ENCODE data around the gene ABHD12.

The ABHD12 gene

DNA sequence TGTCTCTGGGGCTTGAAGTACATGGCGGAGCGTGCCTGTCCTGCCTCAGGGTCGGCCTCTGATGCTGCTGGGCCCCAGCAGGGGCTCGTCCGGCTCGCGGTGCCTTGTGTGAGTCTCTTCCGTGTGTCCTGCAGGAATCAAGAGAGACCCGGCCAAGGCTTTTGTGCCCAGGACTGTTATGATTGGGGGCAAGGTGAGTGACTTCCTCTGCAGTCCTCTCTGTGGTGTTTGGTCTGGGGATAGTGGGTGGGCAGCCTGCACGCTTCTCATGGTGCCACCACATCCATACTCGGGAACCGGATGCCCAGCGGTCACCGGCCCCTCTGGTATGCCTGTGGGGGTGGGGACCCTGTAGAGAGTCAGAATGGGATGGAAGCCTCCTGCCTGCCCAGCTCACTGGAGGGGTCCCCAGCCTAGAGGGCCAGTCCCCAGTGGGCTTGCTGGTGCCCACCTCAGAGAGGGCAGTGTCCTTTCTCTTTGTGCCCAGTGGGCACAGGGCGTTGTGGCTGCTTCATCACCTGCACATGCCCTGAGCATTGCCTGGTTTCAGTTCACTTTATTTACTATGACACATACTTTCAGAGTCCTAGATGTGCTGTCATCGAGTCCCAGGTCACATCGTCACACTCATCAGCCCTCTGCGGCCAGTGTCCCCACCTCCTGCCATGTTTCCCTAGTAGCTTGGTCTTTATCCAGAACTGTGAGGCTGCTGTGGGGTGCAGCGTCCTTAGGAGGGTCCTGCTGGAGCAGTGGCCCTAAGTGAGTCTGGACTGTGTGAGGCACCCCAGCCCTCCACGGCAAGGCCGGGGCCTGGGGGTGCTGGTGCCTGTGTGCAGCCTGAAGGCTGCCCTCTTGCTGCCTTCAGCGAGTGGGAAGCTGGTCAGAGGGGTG, 102.1 kb downstream of the ABHD12 start:
- DNase-seq = no peak

DNA sequence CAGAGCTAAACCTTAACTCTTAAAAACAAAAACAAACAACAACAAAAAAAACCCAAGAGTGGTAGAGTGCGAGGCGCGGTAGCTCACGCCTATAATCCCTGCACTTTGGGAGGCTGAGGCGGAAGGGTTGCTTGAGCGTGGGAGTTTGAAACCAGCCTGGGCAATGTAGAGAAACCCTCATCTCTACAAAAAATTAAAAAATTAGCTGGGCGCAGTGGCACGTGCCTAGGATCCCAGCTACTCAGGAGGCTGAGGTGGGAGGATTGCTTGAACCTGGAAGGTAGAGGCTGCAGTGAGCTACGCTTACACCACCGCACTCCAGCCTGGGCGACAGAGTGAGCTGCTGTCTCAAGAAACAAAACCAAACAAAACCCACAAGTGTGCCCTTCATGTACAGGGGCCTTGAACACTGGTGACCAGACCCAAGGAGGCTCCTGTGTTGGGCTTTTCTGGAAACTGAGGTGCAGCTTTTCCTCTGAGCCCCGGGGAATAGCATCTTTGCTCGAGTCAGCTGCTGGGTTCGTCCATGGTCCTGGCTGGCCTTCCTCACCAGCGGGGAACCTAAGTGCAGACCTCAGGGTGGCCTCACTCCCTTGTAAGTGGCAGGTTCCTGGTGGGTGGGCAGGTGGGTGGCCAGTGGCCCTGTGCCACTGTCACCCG, 102.9 kb downstream of the ABHD12 start:
- DNase-seq = no peak

DNA sequence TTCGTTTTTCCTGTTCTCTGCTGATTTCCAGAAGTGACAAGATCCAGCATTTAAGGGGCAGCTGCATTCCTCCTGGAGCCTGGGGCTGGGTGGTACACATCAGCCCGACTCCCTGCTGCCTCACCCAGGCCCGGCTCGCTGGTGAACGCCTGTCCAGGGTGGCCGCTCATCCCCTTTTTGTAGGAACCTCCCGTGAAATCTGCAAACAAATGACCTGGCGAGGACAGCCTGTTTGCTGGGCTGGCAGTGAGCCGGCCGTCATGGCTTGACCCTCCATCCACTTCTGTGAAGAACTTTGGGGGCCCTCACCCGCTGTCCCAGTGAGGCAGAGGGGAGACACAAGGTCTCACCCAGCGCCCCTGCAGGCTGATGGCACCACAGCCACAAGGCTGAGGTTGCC, 103.7 kb downstream of the ABHD12 start:
- DNase-seq = no peak

- DNase-seq = no peak
Observed at GRCh38 chr20:25285856-25286798, 104.5 kb downstream of the ABHD12 start.

DNA sequence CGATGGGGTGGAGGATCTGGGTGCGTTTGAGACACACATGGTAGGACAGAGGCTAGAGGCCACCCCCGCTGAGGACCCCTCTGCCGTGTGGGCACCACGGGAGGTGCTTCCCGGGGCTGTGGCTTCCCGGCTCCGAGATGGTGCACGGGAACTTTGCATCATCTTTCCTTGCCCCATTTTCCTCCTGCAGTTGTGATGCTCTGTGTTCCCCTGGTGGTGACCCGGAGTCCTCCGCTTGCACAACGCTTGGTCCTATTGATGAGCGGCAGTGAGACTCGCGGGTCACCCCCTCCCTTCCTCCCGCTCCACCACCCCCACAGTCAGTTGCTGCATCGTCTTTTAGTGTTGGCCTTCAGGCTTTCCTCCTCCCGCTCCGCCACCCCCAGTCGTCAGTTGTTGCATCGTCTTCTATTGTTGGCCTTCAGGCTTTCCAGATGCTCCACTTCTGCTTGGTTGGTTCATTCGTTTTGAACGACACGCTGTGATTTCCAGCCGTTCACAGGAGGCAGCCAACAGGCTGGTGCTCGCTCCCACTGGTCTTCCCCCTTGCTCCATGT, 105.5 kb downstream of the ABHD12 start:
- DNase-seq = no peak

DNA sequence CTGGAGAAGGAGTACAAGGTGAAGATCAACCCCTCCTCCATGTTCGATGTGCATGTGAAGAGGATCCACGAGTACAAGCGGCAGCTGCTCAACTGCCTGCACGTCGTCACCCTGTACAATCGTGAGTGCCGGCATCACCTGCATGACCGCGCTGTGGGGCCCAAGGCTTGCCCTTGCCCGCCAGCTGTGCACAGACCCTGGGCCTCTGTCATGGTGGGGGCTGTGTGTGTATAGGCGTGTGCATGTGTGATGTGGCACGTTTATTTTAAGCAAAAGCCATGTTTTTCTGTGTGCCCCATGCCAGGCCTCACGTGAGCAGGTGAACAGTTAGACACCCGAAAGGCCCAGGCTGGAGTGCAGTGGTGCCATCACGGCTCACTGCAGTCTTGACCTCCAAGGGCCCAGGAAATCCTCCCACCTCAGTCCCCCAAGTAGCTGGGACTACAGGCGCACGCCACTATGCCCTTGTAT, 106.5 kb downstream of the ABHD12 start:
- DNase-seq = no peak

DNA sequence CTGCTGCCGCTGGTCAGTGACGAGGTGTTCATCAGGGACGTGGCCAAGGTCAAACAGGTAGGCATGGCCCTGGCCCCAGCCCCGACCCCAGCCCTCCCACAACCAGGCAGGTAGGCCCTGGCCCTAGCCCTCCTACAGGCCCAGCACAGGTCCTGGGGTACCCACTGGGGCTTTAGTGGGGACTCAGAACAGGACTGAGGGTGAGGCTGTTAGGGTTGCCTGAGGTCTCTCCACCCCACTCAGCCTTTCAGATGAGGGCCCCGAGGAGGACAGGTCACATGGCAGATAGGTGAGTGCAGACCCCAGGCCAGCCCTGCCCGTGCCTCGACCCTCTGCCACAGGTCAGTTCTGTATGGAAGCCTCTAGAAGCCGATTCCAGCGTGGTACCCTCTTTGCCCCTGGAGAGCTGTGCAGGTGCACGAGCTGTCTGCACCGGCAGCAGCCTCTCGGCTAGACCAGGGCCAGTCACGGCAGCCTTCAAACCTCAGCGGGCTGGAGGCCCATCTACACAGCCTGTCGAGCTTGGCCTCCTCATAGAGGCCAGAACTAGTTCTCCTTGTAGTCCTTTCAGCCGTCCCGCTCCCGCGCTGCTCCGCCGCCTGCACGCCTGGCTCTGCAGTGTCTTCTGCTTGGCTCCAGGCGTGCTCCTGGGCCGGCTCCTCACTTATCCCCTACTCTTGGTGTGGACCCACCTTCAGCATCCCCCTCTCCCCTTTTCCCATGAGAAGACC, 107.2 kb downstream of the ABHD12 start:
- no peak for DNase-seq

GRCh38 chr20:25282796-25283195, 107.8 kb downstream of the ABHD12 start:
- DNase-seq = no peak

DNA sequence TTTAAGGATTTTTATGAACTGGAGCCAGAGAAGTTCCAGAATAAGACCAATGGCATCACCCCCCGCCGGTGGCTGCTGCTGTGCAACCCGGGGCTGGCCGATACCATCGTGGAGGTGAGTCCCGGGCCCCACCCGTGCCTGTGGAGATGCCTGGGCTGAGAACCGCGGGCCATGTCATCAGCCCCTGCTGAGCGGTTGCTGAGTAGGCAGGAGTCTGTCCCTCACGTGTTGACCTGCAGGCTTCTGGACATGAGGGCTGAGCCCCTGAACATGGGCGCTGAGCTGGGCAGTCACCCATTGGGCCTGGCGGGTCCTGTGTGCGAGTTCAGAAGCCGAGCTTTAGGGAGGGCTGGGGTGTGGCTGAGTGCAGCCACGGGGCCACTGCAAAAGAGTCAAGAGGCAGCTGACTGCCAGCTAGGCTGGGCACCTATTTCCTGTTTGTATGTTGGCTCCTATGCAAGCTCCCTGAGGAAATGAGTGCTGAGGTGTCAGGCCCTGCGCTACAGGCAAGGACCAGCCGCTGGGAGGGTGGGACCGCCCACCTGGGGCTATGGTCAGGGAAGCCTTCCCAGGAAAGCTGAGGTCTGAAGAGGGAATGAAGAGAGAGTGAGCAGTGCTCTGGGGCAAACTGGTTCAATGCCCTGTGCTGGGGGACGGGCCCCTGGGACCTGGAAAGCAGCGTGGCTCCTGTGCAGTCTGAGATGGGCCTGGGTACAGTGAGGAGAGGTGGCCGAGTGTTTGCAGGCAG, 108.4 kb downstream of the ABHD12 start:
- DNase-seq = no peak

DNA sequence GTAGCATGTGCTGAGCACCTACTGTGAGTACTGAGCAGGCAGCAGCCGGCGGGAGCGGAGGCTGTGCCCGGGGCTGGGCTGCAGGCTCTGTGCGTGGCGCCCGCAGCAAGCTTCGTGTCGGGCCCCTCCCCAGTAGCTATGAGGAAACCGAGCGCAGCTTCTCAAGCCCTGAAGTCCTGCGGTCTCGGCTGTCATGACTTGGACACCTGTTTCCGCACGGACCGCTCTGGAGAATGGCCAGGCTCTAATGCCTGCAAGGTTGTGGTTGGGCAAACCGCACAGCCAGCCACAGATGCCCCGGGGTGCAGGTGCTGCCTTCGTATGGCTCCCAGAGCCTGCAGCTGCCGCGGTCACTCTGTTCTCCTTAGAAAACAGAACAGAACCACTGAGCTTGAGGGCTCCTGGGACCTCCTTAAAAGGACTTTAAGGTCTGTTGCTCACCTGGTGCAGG, 109.1 kb downstream of the ABHD12 start:
- no peak for DNase-seq

- no peak for DNase-seq
Observed at GRCh38 chr20:25280574-25281535, 109.8 kb downstream of the ABHD12 start.

GRCh38 chr20:25280051-25280573, 110.5 kb downstream of the ABHD12 start:
- no peak for DNase-seq

DNA sequence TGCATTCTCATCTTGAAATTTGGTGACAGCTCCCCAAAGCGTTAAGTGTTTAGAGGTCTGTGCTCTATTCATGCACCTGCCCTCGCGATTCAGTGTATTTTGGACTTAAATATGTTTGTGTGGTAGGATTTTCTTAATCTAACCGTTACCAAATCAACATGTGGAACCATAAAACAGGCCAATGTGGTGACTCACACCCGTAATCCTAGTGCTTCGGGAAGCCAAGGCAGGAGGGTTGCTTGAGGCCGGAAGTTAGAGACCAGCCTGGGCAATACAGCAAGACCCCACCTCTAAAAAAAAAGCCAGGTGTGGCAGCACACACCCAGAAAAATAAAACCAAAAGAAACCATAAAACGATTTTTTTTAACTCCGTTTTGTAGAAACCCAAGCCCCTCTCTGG, 111.2 kb downstream of the ABHD12 start:
- no peak for DNase-seq

- DNase-seq = no peak
Observed at GRCh38 chr20:25278636-25279361, 111.8 kb downstream of the ABHD12 start.

- no peak for DNase-seq
Observed at GRCh38 chr20:25277941-25278521, 112.6 kb downstream of the ABHD12 start.

DNA sequence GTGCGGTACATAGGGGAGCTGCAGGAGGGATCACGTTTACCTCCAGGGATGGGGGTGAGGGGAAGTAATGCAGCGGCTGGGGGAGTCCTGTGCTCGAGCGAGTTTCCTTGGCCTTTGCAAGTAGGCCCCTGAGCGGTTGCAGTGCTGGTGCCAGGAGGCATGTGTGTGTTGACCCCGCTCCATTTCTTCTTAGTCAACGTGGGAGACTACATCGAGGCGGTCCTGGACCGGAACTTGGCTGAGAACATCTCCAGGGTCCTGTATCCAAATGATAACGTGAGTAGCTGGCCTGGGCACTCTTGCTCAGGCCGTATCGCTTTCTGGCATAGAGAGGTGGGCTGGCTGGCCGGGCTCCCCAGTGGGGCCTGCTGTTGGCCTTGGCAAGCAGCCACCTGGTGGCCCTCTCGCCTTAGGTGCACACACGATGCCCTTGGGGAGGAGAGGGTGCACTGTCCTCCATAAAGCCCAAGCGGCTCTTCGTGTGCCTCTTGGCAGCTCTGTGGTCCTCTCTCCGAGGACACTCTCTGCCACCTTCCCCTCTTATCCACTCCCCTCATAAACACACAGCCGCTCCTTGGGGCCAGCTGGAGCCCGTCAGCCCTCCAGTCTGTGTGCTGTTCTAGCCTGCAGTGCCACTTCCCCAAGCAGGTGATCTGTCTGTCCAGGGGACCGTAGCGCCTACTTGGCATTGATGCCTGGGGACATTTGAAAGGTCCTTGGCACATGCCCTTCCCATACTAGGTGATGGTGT, 113.4 kb downstream of the ABHD12 start:
- DNase-seq = no peak

GRCh38 chr20:25276533-25277050, 114.0 kb downstream of the ABHD12 start:
- no peak for DNase-seq

Measured in fibroblast of skin of right quadriceps (primary cell).